Stimulated activated CD4-positive, alpha-beta T cell treated with anti-CD3 and anti-CD28 coated beads, TNF-alpha, amount 100 ng/mL, for 48 hours (primary cell): ENCODE measurements around the gene SHISAL1.

Experiments used
- DNase-seq, 3 donors: peaks; one replicate each; pipeline ENCODE4 v3.0.0-alpha.2; 2020; ENCODE audit warnings: low read depth in 3 of 3

Gene SHISAL1

DNA sequence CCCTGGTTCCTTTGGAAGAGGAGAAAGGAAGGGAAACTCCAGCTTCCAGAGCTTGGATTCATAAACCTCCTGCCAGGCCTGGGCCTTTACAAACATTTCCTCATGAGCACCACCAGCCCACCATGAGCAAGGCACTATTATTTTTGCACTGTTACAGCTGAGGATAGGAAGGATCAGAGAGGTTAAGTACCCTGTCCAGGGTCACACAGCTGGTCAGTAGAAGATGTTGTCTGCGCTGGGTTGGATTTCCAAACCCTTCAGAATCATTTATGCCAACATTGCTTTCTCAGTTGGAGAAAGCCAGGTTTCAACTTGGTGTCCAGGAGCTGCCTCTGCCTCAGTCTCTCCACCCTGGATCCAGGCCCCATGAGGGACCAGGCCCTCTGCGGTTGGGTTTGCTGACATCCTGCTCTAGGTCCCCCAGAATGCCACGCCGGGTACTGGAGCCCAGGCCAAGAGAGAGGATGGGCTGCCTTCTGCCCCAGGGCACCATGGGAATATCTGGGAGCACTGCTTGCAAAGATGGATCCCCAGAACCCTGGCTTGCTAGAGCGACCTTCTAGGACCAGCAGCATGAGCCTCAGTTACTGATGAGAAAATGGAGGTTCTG, 29.7 kb upstream of the SHISAL1 start:
- DNase-seq = no peak

DNA sequence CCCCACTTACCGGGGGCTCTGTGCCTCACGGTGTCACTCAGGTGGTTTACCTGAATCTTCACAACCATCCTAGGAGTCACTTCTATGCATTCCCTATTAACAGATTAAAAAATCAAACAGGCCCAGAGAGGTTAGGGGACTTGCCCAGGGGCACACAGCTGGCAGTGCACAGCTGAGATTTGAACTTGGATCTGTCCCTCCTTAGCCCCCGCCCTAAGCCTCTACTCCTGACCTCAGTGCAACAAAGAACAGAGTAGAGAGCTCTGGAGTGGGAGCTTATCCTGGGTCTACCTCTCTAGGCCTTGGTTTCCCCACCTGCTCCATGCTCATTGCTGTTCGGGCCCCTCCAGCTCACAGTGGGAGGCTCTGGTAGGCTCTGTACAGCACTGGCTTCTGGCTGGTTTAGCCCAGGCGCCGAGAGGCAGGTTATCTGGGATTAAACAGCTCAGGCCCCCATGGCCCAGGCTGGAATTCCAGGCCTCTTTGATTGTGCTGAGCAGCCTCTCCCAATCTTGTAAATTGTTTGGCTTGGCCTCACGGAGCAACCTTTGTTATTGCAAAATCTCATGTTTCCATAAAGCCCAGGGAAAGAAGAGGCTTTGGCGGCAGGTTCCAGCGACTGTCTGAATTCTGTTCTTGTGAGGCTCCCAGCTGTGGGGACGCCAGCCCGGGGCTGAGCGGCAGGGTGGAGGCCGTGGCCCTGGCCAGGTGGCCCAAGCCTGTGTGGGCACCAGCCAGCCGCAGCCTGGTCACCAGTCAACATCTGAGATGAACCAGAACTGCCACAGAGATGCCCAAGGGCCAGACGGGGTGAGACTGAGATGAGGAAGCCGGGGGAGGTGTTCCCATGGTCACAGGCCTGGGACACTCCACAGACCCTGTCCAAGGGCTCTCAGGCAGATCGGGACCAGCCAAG, 28.9 kb upstream of the SHISAL1 start:
- no peak for DNase-seq

DNA sequence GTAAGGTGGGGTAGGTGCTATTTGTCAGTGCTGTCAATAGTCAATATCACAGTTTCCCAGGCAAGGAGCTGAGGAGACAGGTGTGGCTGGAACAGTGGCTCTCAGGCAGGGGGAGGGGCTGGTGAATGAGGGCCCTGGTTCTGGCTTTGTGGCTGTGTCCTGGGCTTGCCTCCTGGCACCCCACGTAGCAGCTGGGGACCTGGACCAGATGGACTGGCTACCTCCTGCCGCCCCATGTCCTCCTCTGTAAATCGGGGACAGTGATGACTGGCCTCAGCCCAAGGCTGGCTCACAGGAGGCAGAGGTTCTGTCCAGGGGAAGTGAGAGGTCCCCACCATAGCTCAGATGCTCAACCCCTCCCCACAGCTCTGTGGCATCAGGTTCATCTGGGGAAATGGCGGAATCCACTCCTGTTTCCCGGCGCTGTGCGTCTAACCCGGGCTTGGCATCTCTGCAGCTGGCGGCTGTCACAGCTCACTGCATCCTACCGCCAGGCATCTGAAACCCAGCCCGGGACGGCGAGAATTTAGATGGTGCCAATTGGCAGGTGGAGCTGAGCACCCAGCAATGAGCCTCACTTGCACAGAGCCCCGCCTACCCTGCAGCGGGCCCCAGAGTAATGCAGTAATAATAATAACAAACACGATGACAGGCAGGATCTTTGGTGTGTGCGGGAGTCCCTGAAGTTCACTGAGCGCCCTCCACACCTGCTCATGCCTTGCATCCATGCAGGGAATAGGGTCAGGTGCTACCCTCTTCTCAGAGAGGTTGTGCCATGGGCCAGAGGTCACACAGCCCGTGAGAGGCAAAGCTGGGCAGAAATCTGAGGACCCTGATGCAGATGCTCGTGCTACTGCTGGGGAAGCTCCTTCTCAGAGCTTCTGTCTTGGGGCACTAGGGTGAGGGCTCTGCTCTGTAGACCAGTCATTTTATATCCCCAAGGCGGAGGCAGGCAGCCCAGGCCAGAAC, 27.8 kb upstream of the SHISAL1 start:
- no peak for DNase-seq

DNA sequence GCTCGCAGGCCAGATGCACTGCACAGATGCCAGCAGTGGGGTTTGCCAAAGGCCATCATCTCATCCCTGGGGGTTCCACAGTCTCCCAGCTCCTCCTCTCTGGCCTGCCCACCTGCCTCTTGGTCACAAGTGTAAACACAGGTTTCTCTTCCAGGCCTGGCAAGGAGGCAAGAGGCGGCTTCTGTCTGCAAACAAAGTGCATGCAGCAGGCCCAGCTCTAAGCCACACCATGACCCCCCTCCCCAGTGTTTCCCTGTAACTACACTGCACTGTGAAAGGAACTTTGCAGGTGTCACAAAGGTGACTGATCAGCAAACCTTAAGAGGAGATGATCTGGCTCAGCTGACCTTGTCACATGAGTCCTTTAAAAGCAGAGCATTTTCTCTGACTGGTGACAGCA, 26.2 kb upstream of the SHISAL1 start:
- no peak for DNase-seq

DNA sequence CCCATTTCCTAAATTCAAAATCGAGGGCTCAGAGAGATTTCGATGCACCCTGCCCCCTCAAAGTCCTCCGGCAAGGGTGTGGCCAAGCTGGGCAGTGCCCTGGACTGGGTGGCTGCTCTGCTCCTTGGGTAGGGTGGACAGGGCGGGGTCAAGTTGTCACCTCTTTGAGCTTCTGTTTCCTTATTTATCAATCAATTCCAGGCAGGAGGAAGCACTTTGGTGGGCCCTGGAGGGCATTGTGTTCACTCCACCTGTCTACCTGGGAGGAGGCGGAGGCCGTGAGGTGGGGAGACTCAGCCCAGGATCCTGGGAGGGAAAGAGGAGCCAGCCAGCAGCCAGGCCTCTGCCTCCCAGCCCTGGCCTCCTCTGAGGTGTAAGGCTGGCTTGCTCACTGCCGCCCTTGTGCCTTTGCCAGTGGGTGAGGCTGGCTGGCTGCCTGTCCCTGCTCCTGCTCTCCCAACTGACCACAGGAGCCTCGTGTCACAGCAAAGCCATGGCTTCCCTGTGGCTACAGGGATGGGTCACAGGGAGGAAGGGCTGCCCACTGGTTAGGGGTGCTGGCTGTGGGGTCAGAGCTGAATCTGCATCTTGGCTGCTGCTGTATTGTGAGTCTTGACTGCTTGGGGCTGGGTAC, 25.5 kb upstream of the SHISAL1 start:
- no peak for DNase-seq

DNA sequence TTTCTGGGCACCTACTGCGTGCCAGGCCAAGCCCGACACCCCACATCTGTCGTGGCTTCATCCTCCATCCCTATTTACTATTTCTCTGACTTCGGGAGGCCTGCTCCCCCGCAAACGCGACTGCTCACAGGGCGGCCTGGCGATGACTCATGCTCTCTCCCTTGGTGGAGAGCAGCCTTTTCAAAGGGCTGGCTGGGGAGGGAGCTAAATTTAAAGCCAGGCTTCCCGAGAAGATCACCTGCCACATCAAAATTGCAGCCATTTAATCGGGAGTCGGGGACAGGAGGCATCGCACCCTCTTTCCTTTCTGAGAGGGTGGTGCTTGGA, 24.9 kb upstream of the SHISAL1 start:
- DNase-seq = no peak

DNA sequence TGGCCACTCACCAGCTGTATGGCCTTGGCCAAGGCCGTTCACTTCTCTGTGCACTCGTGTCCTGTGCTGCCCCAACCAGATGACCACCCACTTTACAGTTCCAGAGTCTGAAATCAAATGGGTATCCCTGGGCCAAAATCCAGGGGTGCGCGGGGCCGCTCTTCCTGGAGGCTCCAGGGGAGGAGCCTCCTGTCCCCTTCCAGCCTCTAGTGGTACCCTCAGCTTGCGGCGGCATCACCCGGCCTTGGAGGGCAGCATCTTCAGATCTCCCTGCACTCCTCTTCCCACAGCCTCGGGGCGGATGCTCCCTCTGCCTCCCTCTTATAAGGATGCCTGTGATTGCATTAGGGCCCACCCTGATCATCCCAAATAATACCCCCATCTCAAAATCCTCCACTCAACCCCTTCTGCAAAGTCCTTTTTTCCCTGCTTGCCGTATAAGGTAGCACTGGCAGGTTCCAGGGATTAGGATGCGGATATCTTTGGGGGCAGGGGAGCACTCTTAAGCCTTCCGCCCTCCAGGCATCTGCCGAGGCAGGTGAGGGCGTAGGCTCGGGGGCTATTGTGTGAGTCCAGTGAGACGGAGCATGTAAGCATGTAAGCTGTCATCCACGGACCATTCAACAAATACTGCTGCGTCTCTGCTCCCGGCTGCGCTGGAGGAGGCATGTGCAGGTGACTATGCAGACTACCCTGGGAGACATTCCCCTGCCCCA, 24.4 kb upstream of the SHISAL1 start:
- DNase-seq = no peak

DNA sequence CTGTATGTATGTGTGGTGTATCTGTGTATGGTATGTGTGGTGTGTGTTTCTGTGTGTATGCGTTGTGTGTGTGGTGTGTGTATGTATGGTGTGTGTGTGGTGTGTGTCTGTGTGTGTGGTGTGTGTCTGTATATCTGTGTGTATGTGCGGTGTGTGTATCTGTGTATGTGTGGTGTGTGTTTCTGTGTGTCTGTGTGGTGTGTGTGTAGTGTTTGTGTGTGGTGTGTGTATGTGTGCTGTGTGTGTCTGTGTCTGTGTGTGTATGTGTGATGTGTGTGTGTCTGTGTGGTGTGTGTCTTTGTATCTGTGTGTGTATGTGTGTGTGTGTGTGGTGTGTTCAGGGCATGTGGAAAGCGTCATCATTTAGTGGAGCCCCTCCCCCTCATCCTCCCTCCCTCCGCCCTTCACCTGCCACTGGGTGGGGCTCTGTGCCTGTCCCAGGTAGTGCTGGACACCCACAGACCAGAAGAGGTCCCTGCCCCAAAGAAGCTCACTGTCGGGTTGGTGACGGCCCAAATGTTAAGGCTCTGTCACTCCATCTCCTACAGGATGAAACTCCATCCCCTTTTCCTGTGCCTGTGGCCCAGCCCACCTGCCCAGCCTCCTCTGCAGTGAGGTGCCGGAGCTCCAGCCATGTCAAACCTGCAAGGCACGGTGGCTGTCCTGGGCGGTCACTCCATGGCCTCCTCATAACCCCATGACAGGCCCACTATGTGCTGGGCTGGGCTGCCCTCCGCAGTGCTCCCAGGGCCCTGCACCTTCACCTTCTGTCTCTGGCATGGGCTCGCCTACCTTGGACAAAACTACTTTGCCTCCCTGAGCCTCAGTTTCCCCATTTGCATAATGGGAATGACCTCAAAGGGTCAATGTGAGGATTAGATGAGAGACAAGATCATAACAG, 23.4 kb upstream of the SHISAL1 start:
- no peak for DNase-seq

DNA sequence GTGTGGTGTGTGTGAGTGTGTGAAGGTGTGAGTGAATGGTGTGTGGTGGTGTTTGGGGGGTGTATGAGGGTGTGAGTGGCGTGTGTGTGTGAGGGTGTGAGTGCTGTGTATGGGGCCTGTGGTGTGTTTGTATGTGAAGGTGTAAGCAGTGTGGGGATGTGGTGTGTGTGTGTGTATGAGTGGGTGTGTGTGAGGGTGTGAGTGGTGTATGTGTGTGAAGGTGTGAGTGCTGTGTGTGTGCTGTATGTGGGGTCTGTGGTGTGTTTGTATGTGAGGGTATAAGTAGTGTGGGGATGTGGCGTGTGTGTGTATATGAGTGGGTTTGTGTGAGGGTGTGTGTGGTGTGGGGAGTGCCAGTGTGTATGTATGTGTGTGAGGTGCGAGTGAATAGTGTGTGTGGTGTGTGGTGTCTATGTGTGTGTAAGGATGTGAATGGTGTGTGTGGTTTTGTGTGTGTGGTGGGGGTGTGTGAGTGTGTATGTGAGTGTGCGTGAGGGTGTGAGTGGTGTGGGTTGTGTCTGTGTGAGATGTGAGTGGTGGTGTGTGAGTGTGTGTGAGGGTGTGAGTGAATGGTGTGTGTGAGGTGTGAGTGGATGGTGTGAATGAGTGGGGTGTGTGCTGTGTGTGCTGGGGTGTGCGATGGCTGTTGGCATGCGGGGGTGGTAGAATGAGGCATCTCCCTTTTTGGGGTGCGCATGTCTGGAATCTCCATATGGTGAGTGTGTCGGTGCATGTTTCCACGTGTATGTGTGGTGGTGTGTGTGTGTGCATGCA, 22.5 kb upstream of the SHISAL1 start:
- DNase-seq = no peak

DNA sequence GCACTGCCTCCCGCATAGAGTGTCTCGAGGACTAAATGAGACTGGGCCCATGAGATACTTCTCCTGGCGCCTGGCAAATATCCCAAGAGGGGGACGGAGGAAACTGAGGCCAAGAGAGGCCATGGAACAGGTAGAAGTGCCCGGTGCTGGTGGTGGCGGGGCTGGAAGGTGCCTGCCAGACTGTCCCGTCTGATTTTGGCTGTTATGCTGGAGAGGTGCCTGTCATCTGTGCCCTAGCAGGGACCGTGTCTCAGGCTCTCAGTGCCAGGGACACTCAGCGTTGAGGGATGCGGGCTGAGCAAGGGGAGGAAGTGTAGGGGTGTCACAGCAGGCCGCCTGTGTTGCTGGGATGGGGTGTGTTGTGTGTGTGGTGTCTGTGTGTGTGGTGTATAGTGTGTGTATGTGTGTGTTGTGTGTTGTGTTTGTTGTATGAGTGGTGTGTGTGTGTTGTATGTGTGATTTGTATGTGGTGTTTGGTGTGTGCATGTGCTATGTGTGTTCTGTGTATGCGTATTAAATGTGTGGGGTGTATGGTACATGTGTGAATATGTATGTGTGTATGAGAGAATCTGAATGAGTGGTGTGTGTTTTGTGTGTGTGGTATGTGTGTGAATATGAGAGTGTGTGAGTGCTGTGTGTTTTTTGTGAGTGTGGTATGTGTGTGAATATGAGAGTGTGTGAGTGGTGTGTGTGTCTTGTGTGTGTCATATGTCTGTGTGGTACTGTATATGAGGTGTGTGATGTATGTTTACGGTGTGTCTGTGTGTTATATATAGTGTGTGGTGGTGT, 21.3 kb upstream of the SHISAL1 start:
- no peak for DNase-seq

DNA sequence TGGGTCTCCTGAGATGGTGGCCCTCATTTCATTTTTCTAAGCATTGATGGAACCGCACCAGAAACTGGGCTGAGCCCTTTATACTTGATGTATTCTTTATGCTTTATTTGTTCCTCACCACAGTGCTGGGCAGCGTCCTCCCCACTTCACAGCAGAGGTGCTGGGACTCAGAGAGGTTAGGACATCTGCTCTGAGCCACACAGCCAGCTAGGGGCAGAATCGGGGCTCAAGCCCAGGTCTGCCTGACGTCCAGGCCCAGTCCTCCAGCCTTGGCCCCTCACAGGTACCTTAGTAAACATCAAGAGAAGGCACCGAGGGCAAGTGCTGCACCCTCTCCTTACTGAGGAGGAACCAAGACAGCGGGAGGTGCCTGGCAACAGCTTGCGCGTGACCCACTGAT, 20.2 kb upstream of the SHISAL1 start:
- no peak for DNase-seq

DNA sequence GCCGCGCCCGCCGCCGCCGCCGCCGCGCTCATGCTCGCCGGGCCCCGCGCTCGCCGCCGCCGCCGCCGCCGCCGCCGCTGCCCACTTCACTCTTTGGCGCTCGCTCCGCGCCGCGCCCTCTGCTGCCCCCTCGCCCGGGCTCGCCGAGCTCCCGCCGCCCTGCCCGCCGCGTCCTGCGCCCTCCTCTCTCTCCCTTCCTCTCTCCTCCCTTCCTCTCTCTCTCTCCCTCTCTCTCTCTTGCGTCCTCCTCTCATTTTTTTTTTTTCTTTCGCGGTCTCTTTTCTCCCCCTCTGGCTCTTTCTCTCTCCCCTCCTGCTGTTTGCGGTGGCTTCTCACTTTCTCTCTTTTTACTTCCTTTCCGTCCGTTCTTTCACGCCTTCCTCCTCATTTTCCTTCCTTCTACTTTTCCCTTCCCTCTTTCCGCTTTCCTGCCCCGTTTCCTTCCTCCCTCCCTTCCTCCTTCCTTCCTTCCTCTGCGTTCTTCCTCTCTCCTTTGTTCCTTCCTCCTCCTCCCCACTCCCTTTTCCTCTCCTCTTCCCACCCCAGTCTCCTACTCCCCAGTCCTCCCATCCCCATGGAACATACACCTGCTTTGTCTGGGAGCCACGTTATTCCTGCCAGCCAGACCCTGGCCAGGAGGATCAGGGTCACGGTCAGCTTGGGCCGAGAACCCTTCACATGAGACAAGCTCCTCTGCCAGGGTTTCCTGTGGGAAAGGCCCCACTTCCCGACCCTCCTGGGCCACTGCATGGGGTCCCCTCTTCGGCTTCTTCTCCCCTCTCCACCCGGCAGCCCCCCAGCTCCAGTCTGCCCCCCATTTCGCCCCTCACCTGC, 19.3 kb upstream of the SHISAL1 start:
- no peak for DNase-seq

DNA sequence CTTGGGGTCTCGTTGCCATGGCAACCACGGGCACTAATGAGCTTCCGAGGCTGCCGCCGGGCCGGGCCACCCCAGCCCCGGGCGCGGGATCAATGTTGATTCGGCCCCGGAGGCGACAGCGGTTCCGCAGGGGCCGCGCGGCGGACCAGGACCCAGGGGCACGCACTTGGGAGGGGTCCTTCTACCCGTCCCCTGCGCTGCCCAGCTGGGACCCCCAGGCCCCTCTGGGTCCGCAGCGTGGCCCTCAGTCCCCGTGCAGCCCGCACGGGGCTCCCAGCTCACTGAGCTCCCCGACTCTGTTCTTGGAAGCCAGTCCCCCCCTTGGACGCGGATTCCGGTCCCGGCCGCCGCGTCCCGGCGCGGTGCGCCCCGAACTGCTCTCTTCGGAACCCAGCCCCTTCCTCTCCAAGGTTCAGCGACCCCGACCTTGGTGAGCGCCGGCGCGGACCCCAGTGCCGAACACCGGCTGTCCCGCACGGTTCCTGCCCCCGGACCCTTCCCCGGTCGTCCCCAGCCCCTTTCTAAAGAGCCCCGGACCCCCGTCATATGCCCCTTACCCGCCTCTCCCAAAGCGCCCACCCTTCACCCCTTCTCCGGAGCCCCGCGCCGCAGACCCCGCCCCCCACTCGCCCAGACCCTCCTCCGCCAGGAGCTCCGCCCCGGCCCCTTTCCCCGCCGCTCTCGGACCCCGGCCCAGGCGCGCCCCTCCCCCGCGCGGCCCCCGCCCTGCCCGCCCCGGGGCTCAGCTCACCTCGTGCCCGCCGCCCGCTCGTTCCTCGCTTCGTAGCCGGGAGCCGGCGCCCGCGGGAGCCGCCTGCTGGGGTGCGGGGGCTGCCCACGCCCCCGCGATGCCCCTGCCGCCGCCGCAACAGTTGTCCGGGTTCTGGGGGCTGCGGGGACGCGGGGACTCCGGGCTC, 18.3 kb upstream of the SHISAL1 start:
- no peak for DNase-seq

DNA sequence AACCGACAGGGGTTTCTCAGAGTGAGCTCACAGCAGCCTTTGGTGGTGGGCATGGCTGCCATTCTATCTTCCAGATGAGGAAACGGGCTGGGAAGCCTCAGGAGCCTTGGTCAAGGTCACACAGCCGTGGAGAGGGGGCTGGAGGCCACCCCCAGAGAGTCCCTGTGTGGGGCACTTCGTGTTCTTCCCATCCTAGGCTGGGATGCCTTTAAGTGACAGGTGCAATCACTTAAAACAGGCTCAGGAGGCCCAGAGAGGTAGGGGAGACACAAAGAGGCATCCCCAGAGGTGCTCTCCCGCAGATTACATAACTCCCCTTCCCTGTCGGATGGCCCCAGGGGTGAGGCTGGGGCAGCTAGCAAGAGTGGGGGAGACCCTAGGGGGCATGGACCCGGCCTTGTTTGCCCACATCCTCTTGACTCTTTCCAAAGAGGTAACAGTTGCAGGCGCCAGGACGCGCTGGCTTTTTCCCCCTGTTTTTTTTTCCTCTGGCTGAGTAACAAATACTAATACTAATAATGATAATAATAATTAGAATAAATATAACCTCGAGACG, 17.5 kb upstream of the SHISAL1 start:
- DNase-seq = no peak

DNA sequence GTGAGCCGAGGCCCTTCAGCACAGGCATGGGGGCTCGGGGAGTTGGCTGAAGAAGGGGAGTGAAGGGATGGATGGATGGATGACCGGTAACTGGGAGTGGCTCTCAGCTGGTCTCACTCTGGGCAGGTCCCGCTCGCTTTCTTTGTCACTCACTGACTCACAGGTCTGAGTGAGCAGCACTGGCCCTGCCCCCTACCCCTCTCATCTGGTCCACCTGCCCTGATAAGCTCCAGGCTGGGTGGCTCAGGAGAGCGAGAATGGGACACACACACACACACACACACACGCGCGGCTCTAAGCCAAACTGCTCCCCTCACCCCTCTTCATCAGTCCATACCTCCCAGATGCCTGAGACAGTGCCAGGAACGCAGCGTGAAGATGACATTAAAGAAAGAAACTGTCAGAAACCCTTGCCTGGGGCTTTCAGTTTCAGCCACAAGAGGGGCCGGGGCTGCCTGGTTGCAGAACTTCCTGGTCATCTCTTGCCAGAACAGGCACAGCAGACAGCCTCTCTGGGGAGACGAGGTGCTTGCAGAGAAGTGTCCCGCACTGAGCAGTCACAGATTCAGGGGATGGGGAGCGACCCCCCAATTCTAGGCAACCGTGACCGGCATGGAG, 16.5 kb upstream of the SHISAL1 start:
- no peak for DNase-seq

DNA sequence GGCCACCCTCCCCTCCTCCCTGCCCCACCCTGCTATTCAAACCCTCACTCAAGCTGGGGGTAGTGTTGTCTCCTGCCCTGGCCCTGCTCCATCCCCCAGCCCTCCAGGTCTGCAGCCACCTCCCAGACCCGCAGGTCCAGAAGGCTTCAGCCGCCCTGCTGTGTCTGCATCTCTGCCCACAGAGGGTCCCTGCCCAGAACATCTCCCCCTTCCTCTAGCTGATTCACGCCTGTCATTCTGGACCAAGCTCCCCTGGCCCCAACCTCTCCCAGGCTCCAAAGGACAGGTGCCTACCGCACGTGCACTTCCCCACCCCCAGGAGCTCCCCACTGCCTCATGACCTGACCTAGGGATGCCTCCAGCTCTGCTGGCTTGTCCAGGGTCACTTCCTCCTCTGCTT, 16.0 kb upstream of the SHISAL1 start:
- DNase-seq = no peak
